HFFc6 (cell line): ENCODE results near the gene METTL8. TPM values are rescaled to one million over a fixed set of nuclear protein-coding genes. Genes with fewer than 3 reads are reported as not detected.
A peak's percentile ranks its signal among the peaks of the same experiment; 100 is the strongest.
"Not testable (repeated sequence)": the region's sequence is repeated elsewhere in the genome, so short reads cannot be mapped to it uniquely, and the experiment has no call there.

Experiments used
- DNase-seq: peaks from one replicate; pipeline ENCODE4 v3.0.0-alpha.2; 2018
- H3K27ac Mint-ChIP-seq: 2 replicates; pipeline ENCODE4 v1.8.0; 2020; ENCODE audit warnings: mild to moderate bottlenecking, mixed read lengths
- H3K27me3 Mint-ChIP-seq: 2 replicates; pipeline ENCODE4 v1.8.0; 2021; ENCODE audit warnings: mild to moderate bottlenecking, moderate library complexity, mixed read lengths; ENCODE audit not compliant: insufficient read depth
- H3K36me3 Mint-ChIP-seq: 2 replicates; pipeline ENCODE4 v1.8.0; 2021; ENCODE audit warnings: low read depth, mixed read lengths
- H3K4me1 Mint-ChIP-seq: 2 replicates; pipeline ENCODE4 v1.8.0; 2020; ENCODE audit warnings: low read depth, mixed read lengths
- H3K4me3 Mint-ChIP-seq: 2 replicates; pipeline ENCODE4 v1.8.0; 2020; ENCODE audit warnings: mild to moderate bottlenecking, moderate library complexity, mixed read lengths
- H3K9me3 Mint-ChIP-seq: 2 replicates; pipeline ENCODE4 v1.8.0; 2020; ENCODE audit warnings: mild to moderate bottlenecking, mixed read lengths
- CTCF ChIP-seq: fragments of 200-600 bp; sonication (generic); IDR thresholded peaks from 2 replicates; pipeline ENCODE4 v1.5.0; 2021; ENCODE audit warnings: antibody characterized with exemption, mild to moderate bottlenecking
- total RNA-seq, 6 experiments: library from RNA; stranded (reverse); fragmentation: NEBNext Ultra II Directional; extraction: Animal tissue kit (Norgen Biotek cat#: 25700); gene quantifications; 2 replicates in 1 of 6; 3 replicates in 5 of 6; pipeline ENCODE4 v1.2.3, GENCODE V29; 2021

Gene METTL8
- total RNA-seq, 6 experiments from 2014 or later, result 17.7 to 26.2 (median 22.3) TPM

GRCh38 chr2:171430516-171431410, 3.0 kb downstream of the METTL8 start:
- H3K4me3 Mint-ChIP-seq, result no peak overlapping the region
- no peaks in the 10 kb centered on the region for H3K27me3 Mint-ChIP-seq
- H3K27ac Mint-ChIP-seq, result no peak overlapping the region
- no peak for DNase-seq
- peaks cover 24% of the 10 kb centered on the region for H3K4me1 Mint-ChIP-seq
- TF ChIP-seq CTCF, result no peak
- H3K36me3 Mint-ChIP-seq, result peaks cover 25% of the 10 kb centered on the region
- peaks cover 12% of the 10 kb centered on the region for H3K9me3 Mint-ChIP-seq

GRCh38 chr2:171422710-171423495, 10.9 kb downstream of the METTL8 start:
- Mint-ChIP-seq H3K9me3 (peaks cover 21% of the 10 kb centered on the region), H3K36me3 (peaks cover 26% of the 10 kb centered on the region)
- H3K27me3 Mint-ChIP-seq, DNase-seq, H3K27ac Mint-ChIP-seq, H3K4me1 Mint-ChIP-seq, H3K4me3 Mint-ChIP-seq: not testable (repeated sequence)

GRCh38 chr2:171420728-171421563, 12.8 kb downstream of the METTL8 start:
- Mint-ChIP-seq H3K4me3 (no peak overlapping the region), H3K4me1 (peaks cover 11% of the 10 kb centered on the region), H3K27me3 (no peaks in the 10 kb centered on the region), H3K9me3 (peaks cover 21% of the 10 kb centered on the region), H3K27ac (no peak overlapping the region), H3K36me3 (peaks cover 26% of the 10 kb centered on the region)
- no peak for TF ChIP-seq CTCF
- DNase-seq, result no peak

GRCh38 chr2:171419333-171419732, 14.5 kb downstream of the METTL8 start:
- peaks cover 13% of the 10 kb centered on the region for H3K36me3 Mint-ChIP-seq
- H3K4me1 Mint-ChIP-seq, result peaks cover 16% of the 10 kb centered on the region
- H3K4me3 Mint-ChIP-seq, result no peak overlapping the region
- TF ChIP-seq CTCF, result no peak
- H3K9me3 Mint-ChIP-seq, result peaks cover 13% of the 10 kb centered on the region
- no peak for DNase-seq
- no peak overlapping the region for H3K27ac Mint-ChIP-seq
- H3K27me3 Mint-ChIP-seq, result no peaks in the 10 kb centered on the region; the same call in 1 of the 2 replicates

- peak overlapping the region; percentile 71 for H3K27ac Mint-ChIP-seq
Observed at GRCh38 chr2:171416009-171416926, 17.5 kb downstream of the METTL8 start.

GRCh38 chr2:171414645-171415044, 19.1 kb downstream of the METTL8 start:
- not testable (repeated sequence) for DNase-seq

More at GRCh38 chr2:171416009-171416926, 17.5 kb downstream of the METTL8 start:
- Mint-ChIP-seq H3K4me1 (peaks cover 35% of the 10 kb centered on the region), H3K4me3 (peak overlapping the region; percentile 66), H3K9me3 (no peaks in the 10 kb centered on the region), H3K27me3 (no peaks in the 10 kb centered on the region; the same call in 1 of the 2 replicates), H3K36me3 (no peaks in the 10 kb centered on the region)
- TF ChIP-seq CTCF, result peak; percentile 93
- peak; percentile 96 for DNase-seq

More at GRCh38 chr2:171414645-171415044, 19.1 kb downstream of the METTL8 start:
- not testable (repeated sequence) for H3K4me3 Mint-ChIP-seq, H3K36me3 Mint-ChIP-seq, H3K27me3 Mint-ChIP-seq, H3K9me3 Mint-ChIP-seq, H3K27ac Mint-ChIP-seq
- H3K4me1 Mint-ChIP-seq, result peaks cover 51% of the 10 kb centered on the region
